ENCODE measurements around the gene CDCP1.

The CDCP1 gene

GRCh38 chr3:45137656-45138181 lies 8.5 kb downstream of the CDCP1 start:
- DNase-seq, result no peak

GRCh38 chr3:45135959-45136358 lies 10.2 kb downstream of the CDCP1 start:
- DNase-seq, result no peak

- DNase-seq, result no peak
Observed at GRCh38 chr3:45134758-45135521, 11.2 kb downstream of the CDCP1 start.

GRCh38 chr3:45132568-45133211 lies 13.5 kb downstream of the CDCP1 start:
- no peak for DNase-seq

DNA sequence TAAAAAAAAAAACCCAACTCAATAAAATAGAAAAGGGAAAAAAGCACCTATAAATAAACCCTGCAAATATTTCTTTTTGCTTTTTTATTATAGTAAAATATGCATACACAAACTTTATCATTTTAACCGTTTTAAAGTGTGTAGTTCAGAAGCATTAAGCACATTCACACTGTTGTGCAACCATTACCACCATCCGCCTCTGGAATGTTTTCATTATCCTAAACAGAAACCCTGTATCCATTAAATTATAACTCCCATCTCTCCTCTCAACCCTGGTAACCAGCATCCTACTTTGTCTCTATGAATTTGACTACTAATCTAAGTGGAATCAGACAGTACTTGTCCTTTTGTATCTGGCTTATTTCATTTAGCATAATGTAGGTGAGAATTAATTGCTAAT lies 15.0 kb downstream of the CDCP1 start:
- no peak for DNase-seq

GRCh38 chr3:45130476-45130875 lies 15.7 kb downstream of the CDCP1 start:
- DNase-seq, result no peak

- no peak for DNase-seq
Observed at GRCh38 chr3:45128950-45129349, 17.2 kb downstream of the CDCP1 start.

DNA sequence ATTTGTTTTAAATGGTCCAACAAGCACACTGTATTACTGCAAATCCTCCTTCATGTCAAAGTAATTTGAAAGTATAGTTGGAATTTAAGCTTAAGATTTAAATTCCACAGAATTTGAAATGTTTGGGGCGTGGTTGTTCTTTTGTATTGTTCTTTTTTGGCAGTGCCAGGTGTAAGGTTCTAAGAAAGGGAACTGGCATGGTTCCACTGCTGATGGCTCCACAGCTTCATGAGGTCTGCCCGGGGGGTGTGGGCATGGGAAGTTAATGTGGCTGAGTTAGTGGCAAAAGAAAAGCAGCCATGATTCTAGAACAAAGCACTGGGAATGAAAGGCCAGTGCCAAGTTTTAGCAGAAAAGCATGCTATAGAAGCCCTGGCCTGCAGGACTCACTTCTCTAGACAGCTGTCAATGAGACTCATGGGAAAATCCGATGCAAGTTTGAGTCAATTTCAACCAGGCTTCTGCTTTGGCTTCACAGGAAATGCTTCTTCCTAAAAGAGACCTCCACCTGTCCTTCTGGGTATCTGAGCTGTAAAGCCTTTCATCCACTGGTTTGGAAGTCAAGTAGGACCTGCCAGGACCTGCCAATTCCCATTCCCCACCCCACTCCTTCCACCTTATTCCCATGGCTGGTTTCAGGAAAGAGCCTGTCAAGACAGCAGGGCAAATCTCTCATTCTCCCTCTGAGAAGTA lies 18.9 kb downstream of the CDCP1 start:
- no peak for DNase-seq

- DNase-seq, result no peak
Observed at GRCh38 chr3:45126730-45127129, 19.4 kb downstream of the CDCP1 start.

DNA sequence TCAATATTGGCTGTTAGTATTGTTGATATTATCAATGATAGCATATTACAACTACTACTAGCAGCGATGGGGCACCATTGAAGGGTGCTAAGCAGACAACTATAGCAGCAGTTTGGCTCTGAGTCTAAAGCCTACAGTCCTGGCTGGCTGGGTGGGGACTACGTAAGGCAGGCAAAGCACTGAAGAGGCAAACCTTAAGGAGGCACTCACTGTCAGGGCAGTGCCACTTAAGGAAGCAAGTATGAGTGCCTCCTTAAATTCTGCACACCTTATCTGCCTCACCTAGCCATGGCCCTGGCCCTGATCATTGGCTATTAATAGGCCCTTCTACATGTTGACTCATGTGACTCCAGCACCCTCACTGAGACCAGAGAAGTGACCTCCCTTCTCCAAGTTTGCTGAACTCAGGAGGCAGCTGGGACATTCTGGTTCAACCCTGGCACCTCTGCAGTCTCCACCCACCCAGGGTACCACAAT lies 20.6 kb downstream of the CDCP1 start:
- DNase-seq, result no peak

- DNase-seq, result no peak
Observed at GRCh38 chr3:45124956-45125355, 21.2 kb downstream of the CDCP1 start.

- no peak for DNase-seq
Observed at GRCh38 chr3:45124352-45124751, 21.8 kb downstream of the CDCP1 start.

DNA sequence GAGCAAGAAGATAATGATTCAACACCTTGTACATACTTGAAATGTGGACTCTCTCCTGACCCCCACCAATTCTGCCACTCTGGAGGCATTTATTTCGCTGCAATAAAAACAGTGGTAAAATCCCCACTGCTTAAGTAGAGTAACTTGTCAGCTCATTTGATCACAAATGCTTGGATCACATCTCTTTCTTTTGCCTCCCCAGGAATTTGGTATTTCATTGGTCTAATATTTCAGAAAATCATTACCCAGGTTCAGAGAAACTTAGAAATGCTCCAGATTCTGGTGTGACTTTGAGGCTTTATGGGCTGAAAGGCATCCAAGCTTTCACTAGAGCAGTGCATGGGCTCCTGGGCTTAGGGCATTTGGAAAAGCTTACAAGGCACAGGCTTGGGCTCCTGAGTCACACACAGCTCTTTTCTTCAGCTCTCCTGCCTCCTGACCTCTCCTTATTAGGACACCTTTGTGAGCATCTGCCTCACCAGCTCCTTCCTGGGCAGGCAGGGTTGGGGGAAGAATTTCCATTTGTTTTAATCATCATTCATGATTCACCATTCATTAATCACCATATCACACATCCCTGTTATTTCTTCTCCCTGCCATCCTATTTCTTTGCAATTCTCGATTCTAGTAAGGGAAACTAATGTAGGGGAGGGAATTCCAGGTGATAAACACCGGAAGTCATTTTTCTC lies 22.5 kb downstream of the CDCP1 start:
- DNase-seq, result no peak

DNA sequence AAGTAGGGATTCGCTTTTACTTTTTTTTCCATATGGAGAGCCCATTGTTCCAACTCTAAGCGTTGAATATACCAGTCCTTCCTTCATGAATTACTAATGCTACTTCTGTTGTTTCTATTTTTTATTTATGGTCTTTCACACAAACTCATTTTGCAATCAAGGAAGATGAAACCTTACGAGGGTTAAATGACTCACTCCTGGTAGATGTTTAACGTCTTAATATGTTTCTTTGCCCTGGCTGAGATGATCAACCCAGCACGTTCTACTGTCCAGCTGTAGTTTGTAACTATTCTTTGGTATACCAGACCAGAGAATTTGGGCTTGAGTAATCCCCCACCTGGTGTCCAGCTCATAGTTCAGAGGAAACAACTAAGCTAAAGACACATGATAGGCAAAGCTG lies 23.1 kb downstream of the CDCP1 start:
- DNase-seq, result no peak

GRCh38 chr3:45120359-45121158 lies 25.6 kb downstream of the CDCP1 start:
- no peak for DNase-seq

DNA sequence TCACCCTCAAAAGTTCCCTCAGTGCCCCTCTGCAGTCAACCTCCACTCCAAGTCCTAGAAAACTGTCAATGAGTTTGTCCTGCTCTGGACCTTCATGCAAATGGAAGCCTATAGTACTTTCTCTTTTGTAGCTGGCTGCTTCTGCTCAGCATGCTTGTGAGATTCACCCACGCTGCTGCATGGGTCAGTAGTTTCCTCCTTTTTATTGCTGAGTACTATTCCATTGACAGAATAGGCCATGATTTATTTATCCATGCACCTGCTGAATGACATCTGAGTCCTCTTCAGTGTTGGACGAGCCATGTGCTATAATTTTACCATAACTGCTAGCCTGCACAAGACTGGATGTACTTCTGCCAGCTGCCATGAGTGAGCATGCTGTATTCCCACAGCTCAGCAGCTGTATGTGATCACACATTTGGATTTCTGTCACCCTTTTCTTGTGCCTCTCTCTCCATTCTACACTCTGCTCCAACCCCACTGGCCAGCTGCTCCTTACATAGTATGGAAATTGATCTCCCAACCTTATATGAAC lies 26.3 kb downstream of the CDCP1 start:
- no peak for DNase-seq

GRCh38 chr3:45119376-45119775 lies 26.8 kb downstream of the CDCP1 start:
- no peak for DNase-seq

GRCh38 chr3:45118615-45119071 lies 27.5 kb downstream of the CDCP1 start:
- DNase-seq, result no peak

- no peak for DNase-seq
Observed at GRCh38 chr3:45116350-45116749, 29.8 kb downstream of the CDCP1 start.

GRCh38 chr3:45113625-45114050 lies 32.5 kb downstream of the CDCP1 start:
- no peak for DNase-seq

- DNase-seq, result no peak
Observed at GRCh38 chr3:45112939-45113338, 33.2 kb downstream of the CDCP1 start.

DNA sequence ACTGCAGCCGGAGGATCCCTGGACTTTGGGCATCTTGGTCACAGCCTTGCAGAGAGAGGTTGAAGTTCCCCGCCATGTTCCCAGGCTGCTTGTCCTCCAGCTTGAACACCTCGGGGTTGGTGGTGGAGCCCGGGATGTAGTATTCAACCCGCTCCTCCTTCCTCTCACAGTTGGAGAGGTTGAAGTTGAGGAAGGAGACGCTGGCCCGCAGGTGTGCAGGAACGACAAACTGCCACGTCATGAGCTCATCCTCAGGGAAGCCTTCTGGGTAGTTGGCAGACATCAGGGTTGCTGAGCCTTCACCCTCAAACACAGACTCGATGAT lies 35.7 kb downstream of the CDCP1 start:
- DNase-seq, result no peak

Measured in activated gamma-delta T cell (primary cell).